BLaER1 treated with 17β-estradiol and CSF1 and Interleukin-3, amounts not matched to agents 10 nM and 100 nM (cell line): Measurements from ENCODE around the gene TMEM63C.
"Not testable (repeated sequence)": the region's sequence is repeated elsewhere in the genome, so short reads cannot be mapped to it uniquely, and the experiment has no call there.

Experiments used
- H3K27ac ChIP-seq, 11 experiments: shearing (Covaris generic); formaldehyde crosslinking; 2 replicates each; pipeline ENCODE4 v1.8.1; 2022
- H3K27me3 ChIP-seq, 11 experiments: shearing (Covaris generic); formaldehyde crosslinking; 2 replicates each; pipeline ENCODE4 v1.8.1; 2022
- H3K36me3 ChIP-seq, 11 experiments: shearing (Covaris generic); formaldehyde crosslinking; 2 replicates each; pipeline ENCODE4 v1.8.1; 2022
- H3K4me1 ChIP-seq, 10 experiments: shearing (Covaris generic); formaldehyde crosslinking; 2 replicates each; pipeline ENCODE4 v1.8.1; 2022
- H3K4me2 ChIP-seq, 11 experiments: shearing (Covaris generic); formaldehyde crosslinking; 2 replicates each; pipeline ENCODE4 v1.8.1; 2022
- H3K4me3 ChIP-seq, 10 experiments: shearing (Covaris generic); formaldehyde crosslinking; 2 replicates each; pipeline ENCODE4 v1.8.1; 2022
- H3K9ac ChIP-seq, 11 experiments: shearing (Covaris generic); formaldehyde crosslinking; 2 replicates each; pipeline ENCODE4 v1.8.1; 2022
- H3K9me3 ChIP-seq, 11 experiments: shearing (Covaris generic); formaldehyde crosslinking; replicated peaks in 1 of 11; 2 replicates each; pipeline ENCODE4 v1.8.1; 2022
- H4K20me1 ChIP-seq, 11 experiments: shearing (Covaris generic); formaldehyde crosslinking; 2 replicates each; pipeline ENCODE4 v1.8.1; 2022
- Cebpa-rat ChIP-seq, 11 experiments: shearing (Covaris generic); IDR thresholded peaks; 2 replicates each; pipeline ENCODE4 v1.8.1; 2022

The TMEM63C gene

GRCh38 chr14:77275041-77275580 is 93.5 kb downstream of the TMEM63C start:
- Histone ChIP-seq H3K4me2 (peak overlapping the region in 1 of 11 experiments; percentile 68; a peak in 1 of 22 replicates), H3K36me3 (peaks cover 0 to 29% (median 8%) of the 10 kb centered on the region in 11 experiments; a peak in 11 of 22 replicates), H3K9me3 (no peaks in the 10 kb centered on the region), H3K9ac (no peak overlapping the region), H3K4me3 (no peak overlapping the region), H3K27me3 (peaks cover 23 to 29% (median 25%) of the 10 kb centered on the region in 11 experiments), H4K20me1 (peaks cover 0 to 33% (median 5%) of the 10 kb centered on the region in 11 experiments; a peak in 8 of 22 replicates), H3K27ac (no peak overlapping the region), H3K4me1 (peaks cover 9 to 36% (median 26%) of the 10 kb centered on the region in 10 experiments; a peak in 19 of 20 replicates)
- no peak for TF ChIP-seq Cebpa-rat (IDR thresholded peaks at IDR 0.05)

DNA sequence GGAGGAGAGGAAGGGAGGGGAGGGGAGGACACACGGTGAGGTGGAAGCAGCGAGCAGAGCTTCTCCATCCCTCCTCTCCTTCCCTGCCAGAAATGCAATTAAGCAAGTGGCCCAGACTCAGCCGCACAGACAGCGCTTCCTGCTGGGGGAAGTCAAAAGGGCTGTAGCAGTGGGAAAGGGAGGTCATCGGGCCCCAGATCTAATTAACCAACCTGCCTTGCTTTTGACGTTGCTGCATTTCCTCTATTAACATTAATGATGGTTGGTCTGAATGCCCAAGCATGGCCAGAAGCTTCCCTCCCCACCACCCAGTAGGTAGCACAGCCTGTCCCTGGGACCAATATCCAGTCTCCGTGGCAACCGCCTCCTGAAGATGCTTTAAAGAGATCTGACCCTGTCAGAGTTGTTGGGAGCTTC is 94.0 kb downstream of the TMEM63C start:
- Histone ChIP-seq H4K20me1 (peaks cover 0 to 28% (median 4%) of the 10 kb centered on the region in 11 experiments; a peak in 8 of 22 replicates), H3K4me2 (no peak overlapping the region), H3K9ac (no peak overlapping the region), H3K36me3 (peaks cover 0 to 33% (median 10%) of the 10 kb centered on the region in 11 experiments; a peak in 11 of 22 replicates), H3K4me3 (no peak overlapping the region), H3K27ac (no peak overlapping the region), H3K27me3 (peaks cover 18 to 24% (median 20%) of the 10 kb centered on the region in 11 experiments), H3K4me1 (peaks cover 4 to 31% (median 21%) of the 10 kb centered on the region in 10 experiments; a peak in 19 of 20 replicates), H3K9me3 (no peaks in the 10 kb centered on the region)
- TF ChIP-seq Cebpa-rat (IDR thresholded peaks at IDR 0.05) = no peak

DNA sequence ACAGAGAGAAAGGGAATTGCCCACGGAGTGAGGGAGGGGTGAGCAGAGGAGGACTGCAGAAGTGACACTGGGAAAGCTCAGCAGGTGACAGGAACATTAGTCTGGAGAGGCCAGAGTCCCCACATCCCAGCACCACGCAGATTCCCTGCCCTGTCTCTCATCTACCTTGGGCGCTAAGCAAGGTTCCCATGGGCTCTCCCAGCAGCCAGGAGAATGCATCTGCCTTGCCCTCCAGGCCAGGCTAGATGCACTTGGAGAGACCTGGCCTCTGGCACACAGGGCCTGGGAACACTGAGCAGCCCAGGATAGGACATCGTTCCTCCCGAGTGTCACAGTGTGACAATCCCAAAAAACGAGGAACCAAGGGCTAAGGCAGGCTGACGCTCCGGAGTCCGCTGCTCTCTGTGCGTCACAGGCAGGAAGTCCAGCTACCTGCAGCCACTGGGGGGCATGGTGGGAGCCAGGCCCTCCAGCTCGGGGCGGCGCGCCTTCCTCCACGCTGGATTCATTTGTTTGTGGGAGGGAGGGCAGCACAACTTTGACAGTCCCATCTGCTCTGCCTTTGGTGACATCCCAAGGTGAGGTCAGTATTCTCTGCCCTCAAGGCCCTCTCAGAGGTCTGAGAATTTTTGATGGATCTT is 94.8 kb downstream of the TMEM63C start:
- peaks cover 0 to 33% (median 14%) of the 10 kb centered on the region in 11 experiments; a peak in 11 of 22 replicates for H3K36me3 ChIP-seq
- no peak overlapping the region for H3K27ac ChIP-seq
- H3K4me1 ChIP-seq = peaks cover 0 to 27% (median 15%) of the 10 kb centered on the region in 10 experiments; a peak in 12 of 20 replicates
- H3K4me2 ChIP-seq = no peak overlapping the region
- H4K20me1 ChIP-seq = peaks cover 0 to 20% (median 0%) of the 10 kb centered on the region in 11 experiments; a peak in 3 of 22 replicates
- no peak overlapping the region for H3K4me3 ChIP-seq
- H3K9ac ChIP-seq = no peak overlapping the region
- no peaks in the 10 kb centered on the region for H3K9me3 ChIP-seq
- peaks cover 10 to 16% (median 12%) of the 10 kb centered on the region in 11 experiments for H3K27me3 ChIP-seq
- TF ChIP-seq Cebpa-rat (IDR thresholded peaks at IDR 0.05) = no peak

DNA sequence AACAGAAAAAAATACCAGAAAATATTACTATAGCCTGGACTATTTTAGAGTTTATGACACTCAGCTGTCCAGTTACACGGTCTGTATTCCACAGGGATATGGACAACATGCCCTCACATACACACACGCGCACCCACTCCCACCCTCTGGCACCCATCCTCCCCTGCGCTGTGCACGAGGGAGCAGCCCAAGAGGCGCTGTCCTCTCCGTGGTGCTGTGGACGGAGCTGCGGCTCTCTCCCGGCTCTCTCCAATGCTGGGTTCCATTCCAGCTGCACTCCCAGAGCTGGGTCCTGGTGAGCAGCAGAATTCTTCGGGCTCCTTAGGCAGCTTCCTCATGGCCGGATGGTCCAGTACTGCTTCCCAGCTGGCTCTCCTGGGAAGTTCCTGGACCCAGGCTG is 95.4 kb downstream of the TMEM63C start:
- H3K9me3 ChIP-seq = no peaks in the 10 kb centered on the region
- H3K4me1 ChIP-seq = peaks cover 0 to 27% (median 15%) of the 10 kb centered on the region in 10 experiments; a peak in 12 of 20 replicates
- H4K20me1 ChIP-seq = peaks cover 0 to 20% (median 0%) of the 10 kb centered on the region in 11 experiments; a peak in 3 of 22 replicates
- H3K4me3 ChIP-seq = no peak overlapping the region
- no peak overlapping the region for H3K9ac ChIP-seq
- peaks cover 0 to 33% (median 15%) of the 10 kb centered on the region in 11 experiments; a peak in 11 of 22 replicates for H3K36me3 ChIP-seq
- no peak overlapping the region for H3K4me2 ChIP-seq
- H3K27me3 ChIP-seq = peaks cover 5 to 10% (median 6%) of the 10 kb centered on the region in 11 experiments; a peak in 21 of 22 replicates
- no peak overlapping the region for H3K27ac ChIP-seq
- TF ChIP-seq Cebpa-rat (IDR thresholded peaks at IDR 0.05) = no peak

DNA sequence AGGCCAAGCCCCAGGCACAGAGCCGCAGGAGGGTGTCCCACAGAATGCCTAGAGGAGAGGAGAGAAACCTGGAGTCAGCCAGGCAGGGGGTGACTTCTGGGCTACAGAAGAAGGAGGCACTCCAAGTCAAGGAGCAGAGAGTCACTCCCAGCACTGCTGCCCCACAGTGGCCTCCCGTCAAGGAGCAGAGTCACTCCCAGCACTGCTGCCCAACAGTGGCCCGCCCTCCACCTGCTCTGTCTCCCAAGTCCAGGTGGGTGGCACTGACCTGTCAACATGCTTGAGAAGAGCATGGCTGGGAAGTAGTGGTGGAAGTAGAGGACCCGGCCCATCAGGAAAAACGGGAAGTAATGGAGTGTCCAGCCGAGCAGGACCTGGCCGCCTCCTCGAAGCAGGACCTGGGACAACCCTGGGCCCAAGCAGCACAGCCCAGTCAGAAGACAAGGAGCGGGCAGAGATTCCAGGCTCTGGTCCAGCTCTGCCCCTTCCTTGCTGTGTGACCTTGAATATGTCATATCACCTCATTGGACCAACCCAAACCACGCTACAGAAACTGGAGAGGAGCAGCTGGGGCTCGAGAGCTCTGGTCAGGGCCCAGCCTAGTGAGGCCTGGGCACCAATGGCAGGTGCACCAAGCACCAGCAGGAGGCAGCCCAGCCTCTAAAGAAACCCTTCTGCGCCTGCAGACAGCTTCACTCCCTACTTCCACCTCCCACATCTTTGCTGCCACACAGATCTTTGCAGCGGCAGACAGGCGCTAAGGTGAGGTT is 97.0 kb downstream of the TMEM63C start:
- peaks cover 0 to 20% (median 0%) of the 10 kb centered on the region in 11 experiments; a peak in 3 of 22 replicates for H4K20me1 ChIP-seq
- H3K9ac ChIP-seq = no peak overlapping the region
- no peak overlapping the region for H3K27ac ChIP-seq
- no peaks in the 10 kb centered on the region for H3K9me3 ChIP-seq
- H3K4me3 ChIP-seq = no peak overlapping the region
- TF ChIP-seq Cebpa-rat (IDR thresholded peaks at IDR 0.05) = no peak
- H3K27me3 ChIP-seq = no peaks in the 10 kb centered on the region
- H3K4me1 ChIP-seq = peaks cover 0 to 17% (median 9%) of the 10 kb centered on the region in 10 experiments; a peak in 12 of 20 replicates
- H3K4me2 ChIP-seq = no peak overlapping the region
- peaks cover 4 to 44% (median 21%) of the 10 kb centered on the region in 11 experiments; a peak in 17 of 22 replicates for H3K36me3 ChIP-seq

GRCh38 chr14:77279719-77280118 is 98.1 kb downstream of the TMEM63C start:
- Histone ChIP-seq H3K4me3 (no peak overlapping the region), H3K9ac (no peak overlapping the region), H4K20me1 (peaks cover 0 to 20% (median 0%) of the 10 kb centered on the region in 11 experiments; a peak in 3 of 22 replicates), H3K36me3 (peaks cover 15 to 54% (median 32%) of the 10 kb centered on the region in 11 experiments; a peak in 21 of 22 replicates), H3K27ac (no peak overlapping the region), H3K27me3 (no peaks in the 10 kb centered on the region), H3K4me2 (no peak overlapping the region), H3K9me3 (no peaks in the 10 kb centered on the region), H3K4me1 (peaks cover 0 to 6% (median 0%) of the 10 kb centered on the region in 10 experiments; a peak in 3 of 20 replicates)
- no peak for TF ChIP-seq Cebpa-rat (IDR thresholded peaks at IDR 0.05)

- not testable (repeated sequence) for H3K4me3 ChIP-seq, H3K9ac ChIP-seq, H3K9me3 ChIP-seq, H3K4me1 ChIP-seq, H3K27ac ChIP-seq, H3K27me3 ChIP-seq, H3K4me2 ChIP-seq
- H4K20me1 ChIP-seq = peaks cover 0 to 15% (median 0%) of the 10 kb centered on the region in 11 experiments; a peak in 2 of 22 replicates
- peaks cover 25 to 66% (median 43%) of the 10 kb centered on the region in 11 experiments for H3K36me3 ChIP-seq
Observed at GRCh38 chr14:77280921-77281320, 99.3 kb downstream of the TMEM63C start.

- Histone ChIP-seq H3K4me2 (no peak overlapping the region), H3K9me3 (no peaks in the 10 kb centered on the region), H3K27ac (no peak overlapping the region), H4K20me1 (peaks cover 0 to 11% (median 0%) of the 10 kb centered on the region in 11 experiments; a peak in 1 of 22 replicates), H3K4me3 (no peak overlapping the region), H3K4me1 (no peaks in the 10 kb centered on the region), H3K36me3 (peaks cover 25 to 77% (median 49%) of the 10 kb centered on the region in 11 experiments), H3K9ac (no peak overlapping the region), H3K27me3 (no peaks in the 10 kb centered on the region)
- no peak for TF ChIP-seq Cebpa-rat (IDR thresholded peaks at IDR 0.05)
Observed at GRCh38 chr14:77281852-77282410, 100.3 kb downstream of the TMEM63C start.
